ENCODE data around the gene ARHGAP22. TPM values are rescaled to one million over a fixed set of nuclear protein-coding genes. Genes with fewer than 3 reads are reported as not detected.

ARHGAP22 gene
- total and polyA plus RNA-seq, 2 of the 4 experiments (the other 2 are of a cell fraction), result 28.3 to 30.2 TPM

DNA sequence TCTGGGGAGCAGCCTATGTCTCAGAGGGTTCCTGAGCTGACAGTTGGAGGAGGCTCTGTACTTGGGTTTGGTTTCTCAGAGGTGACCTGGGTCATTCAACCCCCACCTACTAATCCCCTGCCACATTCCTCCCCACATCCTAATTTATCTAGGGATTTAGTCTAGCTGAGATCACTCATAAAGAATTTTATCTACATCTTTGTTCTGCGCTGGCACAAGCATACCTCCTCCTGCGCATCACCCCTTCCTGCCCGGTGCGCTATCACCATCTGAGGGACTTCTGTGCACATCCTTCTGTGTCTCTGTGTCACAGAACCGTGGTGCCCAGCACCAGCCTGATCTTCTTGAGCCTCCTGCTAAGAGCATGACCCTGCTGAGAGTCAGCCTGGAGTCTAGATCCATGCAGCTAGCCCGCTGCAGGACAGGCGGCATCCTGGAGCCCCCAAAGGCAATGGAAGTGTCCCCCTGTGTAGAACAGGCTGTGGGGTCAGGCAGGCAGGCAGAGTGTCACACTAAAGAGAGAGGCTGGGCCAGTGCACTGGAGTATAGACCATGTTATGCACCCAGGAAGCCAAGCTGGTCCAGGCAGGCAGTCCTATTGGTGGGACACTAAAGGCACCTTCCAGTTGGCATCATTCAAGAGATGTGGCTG is 63.6 kb downstream of the ARHGAP22 start (continued):
- no peak for TF ChIP-seq MXI1 (IDR thresholded peaks at IDR 0.05; ENCODE audit: borderline replicate concordance, low read depth, low read length)

DNA sequence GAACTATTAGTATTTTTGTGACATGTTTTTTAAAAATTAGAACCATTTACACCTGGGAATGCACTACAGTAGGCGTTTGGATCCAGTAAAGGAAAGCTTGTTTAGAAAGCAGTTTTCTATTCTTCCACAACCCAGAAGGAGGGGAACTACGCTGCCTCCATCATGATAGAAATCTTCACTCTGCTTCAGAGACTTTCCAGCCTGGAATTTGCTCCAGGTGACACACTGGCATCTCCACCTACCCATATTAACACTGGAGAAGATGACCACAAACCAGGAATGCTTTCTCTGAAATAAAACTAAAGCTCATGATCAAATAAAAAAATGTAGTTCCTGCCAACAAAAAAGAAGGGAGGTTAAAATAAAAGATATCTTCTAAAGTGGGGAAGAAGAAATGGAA is 66.3 kb downstream of the ARHGAP22 start:
- no peak overlapping the region for H3K4ac ChIP-seq (ENCODE audit: low read depth, low read length)
- H3K9ac ChIP-seq (ENCODE audit: low read depth, low read length), result no peak overlapping the region
- H4K5ac ChIP-seq (ENCODE audit: low read depth, low read length), result no peak overlapping the region
- 0 out of 2 replicates have a peak, but pooled peaks cover 6% of the 10 kb centered on the region for H4K20me1 ChIP-seq (ENCODE audit: insufficient read depth, low read length)
- no peak overlapping the region for H4K8ac ChIP-seq (ENCODE audit: low read depth in 2 of 2, low read length in 2 of 2)
- H3K9me3 ChIP-seq (ENCODE audit: control insufficient read depth, insufficient read depth, low read length), result no peaks in the 10 kb centered on the region
- no peak overlapping the region for H3K23ac ChIP-seq (ENCODE audit: low read depth, low read length)
- no peak overlapping the region for H3K14ac ChIP-seq (replicated peaks; ENCODE audit: low read depth, low read length)
- dilution Hi-C loops (cut with HindIII; ENCODE audit: low sequenced_read_pairs, unreplicated experiment) (no loop called here), in situ Hi-C loops (cut with MboI; ENCODE audit: low sequenced_read_pairs) (no loop called here), intact Hi-C loops (cut with micrococcal nuclease) (no loop called here)
- no CpG with 5 or more reads among the region's 2 CpGs for WGBS, 2 experiments (ENCODE audit: extremely low coverage in 2 of 2, insufficient read length in 1 of 2)
- H2BK5ac ChIP-seq (ENCODE audit: low read depth, low read length, poor library complexity, severe bottlenecking), result no peak overlapping the region
- no peak overlapping the region for H2AK9ac ChIP-seq (replicated peaks; ENCODE audit: low read depth, low read length, poor library complexity)
- no peak overlapping the region for H3K27ac ChIP-seq (ENCODE audit: insufficient read depth, low read length)
- peaks cover 4% of the 10 kb centered on the region; the same call in 1 of the 2 replicates for H3K4me1 ChIP-seq (ENCODE audit: control insufficient read depth, insufficient read depth, low read length)
- no peak overlapping the region for H3K18ac ChIP-seq (ENCODE audit: low read depth, low read length)
- no peak overlapping the region for H3K56ac ChIP-seq (ENCODE audit: extremely low read depth, insufficient read depth, low read length)
- no peak overlapping the region for H3K4me3 ChIP-seq (ENCODE audit: insufficient read depth, low read depth, low read length)
- no peak overlapping the region for H2BK120ac ChIP-seq (ENCODE audit: low read depth, low read length)
- peaks cover 5% of the 10 kb centered on the region; the same call in 1 of the 2 replicates for H3K36me3 ChIP-seq (ENCODE audit: control insufficient read depth, insufficient read depth, low read length)
- no peak overlapping the region for H2BK15ac ChIP-seq (ENCODE audit: low read depth, low read length)
- H2BK20ac ChIP-seq (ENCODE audit: low read depth, low read length), result no peak overlapping the region
- no peak overlapping the region for H3K4me2 ChIP-seq (ENCODE audit: low read depth, low read length)
- no peak overlapping the region for H2AFZ ChIP-seq (replicated peaks; ENCODE audit: low read length, poor library complexity)
- POLR2A ChIA-PET (ENCODE audit: unreplicated experiment), result no interaction called here
- peaks cover 5 to 73% of the 10 kb centered on the region in 2 experiments; a peak in 3 of 4 replicates for H3K79me1 ChIP-seq (ENCODE audit: low read depth in 1 of 2, low read length in 2 of 2)
- H3K27me3 ChIP-seq (ENCODE audit: control insufficient read depth, insufficient read depth, low read length), result no peaks in the 10 kb centered on the region
- DNase-seq (no peak), ATAC-seq (ENCODE audit: low read depth) (no peak)
- no TSS peak for BruUV-seq (replicated peaks)
- peaks cover 14% of the 10 kb centered on the region for H3K9me1 ChIP-seq (ENCODE audit: insufficient read depth, low read length)
- H4K91ac ChIP-seq (ENCODE audit: insufficient read depth, low read depth, low read length), result no peak overlapping the region
- no peak overlapping the region for H2AK5ac ChIP-seq (ENCODE audit: low read depth, low read length)
- CTCF ChIA-PET, result interaction anchor here (1.7 kb wide), 1 partner anchor 117 kb away, joined by 10 read pairs; no protein-coding TSS in a partner anchor
- TF ChIP-seq, protein P1, sequence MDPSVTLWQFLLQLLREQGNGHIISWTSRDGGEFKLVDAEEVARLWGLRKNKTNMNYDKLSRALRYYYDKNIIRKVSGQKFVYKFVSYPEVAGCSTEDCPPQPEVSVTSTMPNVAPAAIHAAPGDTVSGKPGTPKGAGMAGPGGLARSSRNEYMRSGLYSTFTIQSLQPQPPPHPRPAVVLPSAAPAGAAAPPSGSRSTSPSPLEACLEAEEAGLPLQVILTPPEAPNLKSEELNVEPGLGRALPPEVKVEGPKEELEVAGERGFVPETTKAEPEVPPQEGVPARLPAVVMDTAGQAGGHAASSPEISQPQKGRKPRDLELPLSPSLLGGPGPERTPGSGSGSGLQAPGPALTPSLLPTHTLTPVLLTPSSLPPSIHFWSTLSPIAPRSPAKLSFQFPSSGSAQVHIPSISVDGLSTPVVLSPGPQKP (IDR thresholded peaks at IDR 0.05; ENCODE audit: borderline replicate concordance, low read depth, low read length), result no peak
- TF ChIP-seq RCOR1 (IDR thresholded peaks at IDR 0.05; ENCODE audit: insufficient replicate concordance, low read length), result no peak
- no peak for TF ChIP-seq RAD21 (IDR thresholded peaks at IDR 0.05; ENCODE audit: low read length)
- no peak for TF ChIP-seq MAFK (IDR thresholded peaks at IDR 0.05; ENCODE audit: low read depth, low read length)
- TF ChIP-seq RFX5 (IDR thresholded peaks at IDR 0.05; ENCODE audit: low read depth, low read length), result no peak
- no peak for TF ChIP-seq FOS (IDR thresholded peaks at IDR 0.05; ENCODE audit: low read depth, low read length)
- TF ChIP-seq, protein P2, sequence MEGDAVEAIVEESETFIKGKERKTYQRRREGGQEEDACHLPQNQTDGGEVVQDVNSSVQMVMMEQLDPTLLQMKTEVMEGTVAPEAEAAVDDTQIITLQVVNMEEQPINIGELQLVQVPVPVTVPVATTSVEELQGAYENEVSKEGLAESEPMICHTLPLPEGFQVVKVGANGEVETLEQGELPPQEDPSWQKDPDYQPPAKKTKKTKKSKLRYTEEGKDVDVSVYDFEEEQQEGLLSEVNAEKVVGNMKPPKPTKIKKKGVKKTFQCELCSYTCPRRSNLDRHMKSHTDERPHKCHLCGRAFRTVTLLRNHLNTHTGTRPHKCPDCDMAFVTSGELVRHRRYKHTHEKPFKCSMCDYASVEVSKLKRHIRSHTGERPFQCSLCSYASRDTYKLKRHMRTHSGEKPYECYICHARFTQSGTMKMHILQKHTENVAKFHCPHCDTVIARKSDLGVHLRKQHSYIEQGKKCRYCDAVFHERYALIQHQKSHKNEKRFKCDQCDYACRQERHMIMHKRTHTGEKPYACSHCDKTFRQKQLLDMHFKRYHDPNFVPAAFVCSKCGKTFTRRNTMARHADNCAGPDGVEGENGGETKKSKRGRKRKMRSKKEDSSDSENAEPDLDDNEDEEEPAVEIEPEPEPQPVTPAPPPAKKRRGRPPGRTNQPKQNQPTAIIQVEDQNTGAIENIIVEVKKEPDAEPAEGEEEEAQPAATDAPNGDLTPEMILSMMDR (conservative IDR thresholded peaks at IDR 0.05; ENCODE audit: low read depth, low read length), result no peak
- no peak for TF ChIP-seq NFE2L2 (IDR thresholded peaks at IDR 0.05; ENCODE audit: low read depth, low read length)
- no peak for TF ChIP-seq CHD1 (IDR thresholded peaks at IDR 0.05; ENCODE audit: low read depth, low read length)
- no peak for TF ChIP-seq SMC3 (IDR thresholded peaks at IDR 0.05; ENCODE audit: low read depth, low read length)
- no peak for TF ChIP-seq CEBPB (IDR thresholded peaks at IDR 0.05; ENCODE audit: low read depth, low read length)
- TF ChIP-seq POLR2A (IDR thresholded peaks at IDR 0.05; ENCODE audit: low read depth, low read length), result no peak
- TF ChIP-seq, protein P3, sequence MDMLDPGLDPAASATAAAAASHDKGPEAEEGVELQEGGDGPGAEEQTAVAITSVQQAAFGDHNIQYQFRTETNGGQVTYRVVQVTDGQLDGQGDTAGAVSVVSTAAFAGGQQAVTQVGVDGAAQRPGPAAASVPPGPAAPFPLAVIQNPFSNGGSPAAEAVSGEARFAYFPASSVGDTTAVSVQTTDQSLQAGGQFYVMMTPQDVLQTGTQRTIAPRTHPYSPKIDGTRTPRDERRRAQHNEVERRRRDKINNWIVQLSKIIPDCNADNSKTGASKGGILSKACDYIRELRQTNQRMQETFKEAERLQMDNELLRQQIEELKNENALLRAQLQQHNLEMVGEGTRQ (IDR thresholded peaks at IDR 0.05; ENCODE audit: low read depth, low read length), result no peak
- TF ChIP-seq MXI1 (IDR thresholded peaks at IDR 0.05; ENCODE audit: borderline replicate concordance, low read depth, low read length), result no peak

Data from IMR-90 (cell line).